CD4-positive, alpha-beta T cell treated with Interleukin-1 beta for 1 hour (primary cell): ENCODE measurements around the gene AIFM3.
"Not testable (repeated sequence)": the region's sequence is repeated elsewhere in the genome, so short reads cannot be mapped to it uniquely, and the experiment has no call there.

Source experiments
- DNase-seq, 2 donors: peaks; one replicate each; pipeline ENCODE4 v3.0.0-alpha.2; 2020 to 2022

AIFM3 gene

DNA sequence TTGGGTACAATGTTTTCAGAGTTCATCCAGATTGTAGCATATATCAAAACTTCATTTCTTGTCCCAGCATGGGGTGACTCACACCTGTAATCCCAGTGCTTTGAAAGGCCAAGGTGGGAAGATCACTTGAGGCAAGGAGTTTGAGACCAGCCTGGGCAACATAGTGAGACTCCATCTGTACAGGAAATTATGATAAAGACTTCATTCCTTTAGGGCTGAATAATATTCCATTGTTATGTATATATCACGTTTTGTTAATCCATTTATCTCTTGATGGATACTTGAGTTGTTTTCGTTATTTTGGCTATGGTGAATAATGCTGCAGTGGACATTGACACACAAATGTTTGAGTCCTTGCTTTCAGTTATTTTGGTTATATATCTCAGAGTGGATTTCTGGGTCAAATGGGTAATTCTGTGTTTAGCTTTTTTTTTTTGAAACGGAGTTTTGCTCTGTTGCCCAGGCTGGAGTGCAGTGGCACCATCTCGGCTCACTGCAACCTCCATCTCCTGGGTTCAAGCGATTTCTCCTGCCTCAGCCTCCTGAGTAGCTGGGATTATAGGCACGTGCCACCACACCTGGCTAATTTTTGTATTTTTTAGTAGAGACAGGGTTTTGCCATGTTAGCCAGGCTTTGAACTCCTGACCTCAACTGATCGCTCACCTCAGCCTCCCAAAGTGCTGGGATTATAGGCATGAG is 24.7 kb upstream of the AIFM3 start:
- DNase-seq, result not testable (repeated sequence)

GRCh38 chr22:20943104-20943933 is 23.7 kb upstream of the AIFM3 start:
- DNase-seq, result no peak

DNA sequence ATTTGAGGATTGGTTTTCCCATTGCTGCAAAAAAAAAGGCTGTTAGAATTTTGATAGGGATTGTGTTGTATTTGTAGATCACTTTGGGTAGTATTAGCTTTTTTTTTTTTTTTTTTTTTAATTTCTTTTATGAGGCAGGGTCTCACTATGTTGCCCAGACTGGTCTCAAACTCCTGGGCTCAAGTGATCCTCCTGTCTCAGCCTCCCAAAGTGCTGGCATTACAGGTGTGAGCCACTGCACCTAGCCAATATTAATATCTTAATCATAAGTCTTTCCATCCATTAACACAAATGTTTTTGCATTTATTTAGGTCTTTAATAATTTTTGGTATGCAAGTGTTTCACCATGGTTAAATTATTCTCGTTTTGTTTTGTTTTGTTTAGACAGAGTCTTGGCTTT is 23.0 kb upstream of the AIFM3 start:
- no peak for DNase-seq

DNA sequence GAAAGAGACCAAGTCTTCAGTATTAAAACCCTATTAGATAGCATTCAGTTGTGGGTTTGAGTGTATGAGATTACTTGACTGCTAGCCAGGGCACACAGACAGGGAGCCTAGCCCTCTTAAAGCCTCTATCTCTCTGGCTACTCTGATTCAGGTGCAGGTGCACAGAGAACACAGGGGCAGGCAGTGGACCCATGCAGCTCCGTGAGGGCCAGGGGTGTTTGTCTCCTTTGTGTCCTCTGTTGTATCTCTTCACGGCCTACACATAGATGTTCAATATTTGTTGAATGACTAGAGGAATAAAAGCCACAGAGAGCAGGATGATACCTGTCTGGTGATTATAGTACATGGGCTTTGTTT is 21.5 kb upstream of the AIFM3 start:
- DNase-seq, result no peak

GRCh38 chr22:20946080-20946986 is 20.7 kb upstream of the AIFM3 start:
- DNase-seq, result no peak

DNA sequence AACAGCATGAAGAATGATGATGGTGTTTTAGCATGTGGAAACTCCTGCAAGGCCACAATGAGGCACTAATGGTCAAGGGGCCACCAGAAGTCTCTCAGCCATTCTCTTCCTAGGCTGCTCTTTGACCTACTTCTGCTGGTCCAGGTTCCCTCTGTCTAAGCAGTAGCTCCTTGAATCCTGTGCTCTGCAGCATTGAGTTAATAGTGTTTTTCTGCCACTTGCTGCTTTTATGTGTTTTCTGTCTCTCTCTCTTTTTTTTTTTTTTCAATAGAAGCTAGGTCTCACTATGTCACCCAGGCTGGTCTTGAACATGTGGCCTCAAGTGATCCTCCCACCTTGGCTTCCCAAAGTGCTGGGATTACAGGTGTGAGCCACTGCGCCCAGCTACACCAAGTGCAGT is 20.1 kb upstream of the AIFM3 start:
- DNase-seq, result no peak

DNA sequence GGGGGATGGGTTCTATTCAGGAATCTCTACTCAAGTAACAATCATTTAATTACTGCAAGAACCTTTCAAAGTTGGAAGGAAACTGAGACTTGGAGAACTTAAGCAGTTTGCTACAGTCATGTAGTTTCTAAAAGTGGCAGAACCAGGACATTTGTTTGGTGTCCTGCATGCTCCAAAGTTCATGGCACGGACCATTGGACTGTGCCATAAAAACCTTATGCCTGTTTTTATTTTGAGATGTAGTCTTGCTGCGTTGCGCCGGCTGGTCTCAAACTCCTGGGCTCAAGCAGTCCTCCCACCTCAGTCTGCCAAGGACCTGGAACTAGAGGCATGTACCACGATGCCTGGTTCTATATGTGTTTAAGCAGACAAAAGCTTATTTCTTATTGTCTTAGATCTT is 18.6 kb upstream of the AIFM3 start:
- DNase-seq, result no peak

DNA sequence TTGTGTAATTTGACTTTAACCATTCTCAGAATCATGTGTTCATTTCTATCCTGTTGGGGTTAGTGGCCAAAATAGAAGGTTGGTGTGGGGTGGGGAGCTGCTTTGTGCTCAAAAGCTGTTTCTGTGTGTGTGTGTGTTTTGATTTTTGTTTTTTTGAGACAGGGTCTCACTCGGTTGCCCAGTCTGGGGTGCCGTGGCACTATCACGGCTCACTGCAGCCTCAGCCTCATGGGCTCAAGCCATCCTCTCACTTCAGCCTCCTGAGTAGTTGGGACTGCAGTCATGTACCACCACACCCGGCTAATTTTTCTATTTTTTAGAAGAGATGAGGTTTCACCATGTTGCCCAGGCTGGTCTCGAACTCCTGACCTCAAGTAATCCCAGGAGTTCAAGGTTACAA is 18.1 kb upstream of the AIFM3 start:
- no peak for DNase-seq

DNA sequence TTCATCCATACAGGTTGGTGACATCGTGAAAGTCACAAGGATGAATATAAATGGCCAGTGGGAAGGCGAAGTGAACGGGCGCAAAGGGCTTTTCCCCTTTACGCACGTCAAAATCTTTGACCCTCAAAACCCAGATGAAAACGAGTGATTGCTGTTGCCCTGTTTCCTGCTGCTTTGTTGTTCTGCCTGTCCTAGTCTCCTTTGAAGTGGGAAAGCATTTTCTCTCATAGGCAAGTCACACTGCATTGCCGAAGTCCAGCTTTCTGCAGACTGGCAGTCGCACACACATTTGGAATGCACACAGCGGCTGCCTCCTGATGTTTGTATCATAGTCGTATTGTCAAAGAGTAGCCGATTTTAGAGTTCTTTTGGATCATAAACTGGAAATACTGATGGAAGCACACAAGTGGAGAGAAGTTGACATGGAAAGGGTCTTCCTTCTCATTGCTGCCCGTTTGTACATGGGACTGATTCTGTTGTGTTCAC is 17.3 kb upstream of the AIFM3 start:
- no peak for DNase-seq

GRCh38 chr22:20951151-20951931 is 15.7 kb upstream of the AIFM3 start:
- no peak for DNase-seq

GRCh38 chr22:20951932-20952380 is 15.1 kb upstream of the AIFM3 start:
- no peak for DNase-seq

DNA sequence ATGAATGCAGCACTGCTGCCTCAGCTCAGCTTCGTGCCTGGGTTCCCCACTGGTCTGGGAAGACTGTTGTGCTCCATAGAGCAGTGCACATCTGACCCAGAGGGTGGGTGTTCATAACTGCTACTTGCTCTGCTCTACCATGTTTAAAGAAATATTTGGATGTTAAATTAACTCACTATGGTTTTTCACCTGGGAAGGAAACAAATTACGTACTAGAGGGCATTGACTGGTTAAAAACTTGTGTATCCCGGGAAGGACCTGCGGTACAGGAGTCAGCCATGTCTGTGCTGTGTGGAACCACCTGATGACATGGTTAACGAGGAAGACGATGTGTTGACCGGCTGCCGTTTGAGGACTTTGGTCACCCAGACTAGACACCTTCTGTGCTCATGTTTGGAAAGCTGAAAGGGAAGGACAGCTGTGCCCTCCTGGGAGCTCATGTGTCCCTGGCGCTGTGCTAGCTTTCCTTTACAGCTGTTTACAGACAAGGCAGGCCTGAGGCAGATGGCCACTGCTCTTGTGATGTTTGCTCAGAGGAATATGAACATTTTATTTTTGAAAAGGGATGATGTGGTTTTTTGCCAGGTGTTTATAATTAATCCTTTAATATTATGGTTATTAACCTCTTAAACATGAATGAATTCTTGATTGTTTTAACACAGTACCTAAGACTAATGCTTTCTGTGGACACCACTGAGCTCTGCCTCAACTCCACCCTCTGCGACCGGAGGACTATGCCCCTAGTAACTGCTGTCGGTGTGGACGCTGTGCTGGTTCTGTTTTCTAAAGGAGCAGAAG is 14.3 kb upstream of the AIFM3 start:
- DNase-seq, result no peak

- DNase-seq, result no peak
Observed at GRCh38 chr22:20953342-20953608, 13.8 kb upstream of the AIFM3 start.

DNA sequence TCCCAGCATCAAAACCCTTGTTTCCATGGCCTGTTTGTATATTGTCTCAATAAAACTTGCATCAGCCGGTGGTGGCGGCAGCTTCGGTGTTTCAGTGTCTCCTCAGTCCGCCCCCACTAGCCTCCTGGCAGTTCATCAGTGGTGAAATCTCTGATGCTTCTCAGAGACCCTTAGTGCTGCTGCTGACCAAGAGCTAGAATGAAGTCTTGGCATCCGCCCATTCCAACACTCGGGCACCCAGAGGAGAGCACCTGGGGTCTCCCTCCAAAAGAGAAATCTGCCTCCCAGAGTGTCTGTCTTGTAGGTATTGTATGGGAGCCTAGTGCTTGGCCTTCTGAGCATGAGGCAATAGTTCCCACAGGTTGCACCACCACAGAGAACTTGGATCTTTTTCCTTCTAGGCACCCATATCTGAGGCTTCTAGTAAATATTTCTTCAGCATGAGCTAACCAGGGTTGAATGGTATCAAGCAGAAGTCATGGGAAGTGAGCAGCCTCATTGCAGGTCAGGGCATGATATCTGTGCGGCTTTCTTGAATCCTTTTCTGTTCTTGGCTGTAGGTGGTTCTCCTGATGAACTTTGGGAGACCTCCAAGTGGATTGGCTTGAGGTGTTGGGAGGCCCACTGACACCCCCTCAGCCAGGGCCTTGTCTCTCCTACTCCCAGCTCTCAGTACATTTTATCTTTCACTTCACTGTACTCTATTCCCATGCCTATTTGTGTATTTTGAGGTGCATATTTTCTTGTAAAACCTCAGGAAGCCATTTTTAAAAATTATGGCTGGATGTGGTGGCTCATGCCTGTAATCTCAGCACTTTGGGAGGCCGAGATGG is 13.2 kb upstream of the AIFM3 start:
- DNase-seq, result no peak

GRCh38 chr22:20955548-20955947 is 11.5 kb upstream of the AIFM3 start:
- no peak for DNase-seq

- DNase-seq, result no peak
Observed at GRCh38 chr22:20956258-20957101, 10.6 kb upstream of the AIFM3 start.

DNA sequence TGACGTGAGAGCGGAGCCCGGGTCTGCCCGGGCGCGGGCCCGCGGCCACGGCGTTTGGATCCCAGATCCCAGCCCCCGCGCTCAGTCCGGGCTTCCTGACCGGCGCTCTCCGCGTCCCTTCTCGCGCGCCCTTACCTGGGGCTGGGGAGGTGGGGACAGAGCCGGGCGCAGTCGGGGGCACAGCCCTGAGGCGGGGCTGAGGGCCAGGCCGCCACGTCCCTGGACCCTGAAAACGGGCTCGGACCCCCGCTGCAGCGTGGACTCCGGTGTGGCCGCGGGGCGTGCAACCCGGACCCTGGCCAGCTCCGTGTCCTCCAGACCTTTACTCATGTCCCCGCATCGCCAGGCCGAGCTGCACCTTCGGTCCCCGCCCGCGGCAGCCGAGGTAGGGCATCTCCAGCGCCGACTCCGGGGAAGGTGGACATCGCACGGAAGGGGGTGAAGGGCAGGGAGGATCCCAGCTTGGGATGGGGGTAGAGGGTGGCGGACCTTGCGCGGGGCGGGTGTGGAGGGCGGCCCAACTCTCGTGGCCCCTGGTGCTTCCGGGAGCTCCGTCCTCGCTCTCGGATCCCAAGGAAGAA is 9.9 kb upstream of the AIFM3 start:
- DNase-seq, result no peak

GRCh38 chr22:20957683-20958431 is 9.2 kb upstream of the AIFM3 start:
- DNase-seq, result peak in 1 of 2 donors; percentile 11
